GM21825 (cell line): ENCODE results near the gene ABCA5.
"Not testable (repeated sequence)": the region's sequence is repeated elsewhere in the genome, so short reads cannot be mapped to it uniquely, and the experiment has no call there.

Experiments used
- ATAC-seq: cut with Tn5 transposase; IDR thresholded peaks from one replicate; pipeline ENCODE4 v1.9.1; 2021; ENCODE audit warnings: mild to moderate bottlenecking, moderate library complexity; ENCODE audit not compliant: unreplicated experiment

ABCA5 gene

DNA sequence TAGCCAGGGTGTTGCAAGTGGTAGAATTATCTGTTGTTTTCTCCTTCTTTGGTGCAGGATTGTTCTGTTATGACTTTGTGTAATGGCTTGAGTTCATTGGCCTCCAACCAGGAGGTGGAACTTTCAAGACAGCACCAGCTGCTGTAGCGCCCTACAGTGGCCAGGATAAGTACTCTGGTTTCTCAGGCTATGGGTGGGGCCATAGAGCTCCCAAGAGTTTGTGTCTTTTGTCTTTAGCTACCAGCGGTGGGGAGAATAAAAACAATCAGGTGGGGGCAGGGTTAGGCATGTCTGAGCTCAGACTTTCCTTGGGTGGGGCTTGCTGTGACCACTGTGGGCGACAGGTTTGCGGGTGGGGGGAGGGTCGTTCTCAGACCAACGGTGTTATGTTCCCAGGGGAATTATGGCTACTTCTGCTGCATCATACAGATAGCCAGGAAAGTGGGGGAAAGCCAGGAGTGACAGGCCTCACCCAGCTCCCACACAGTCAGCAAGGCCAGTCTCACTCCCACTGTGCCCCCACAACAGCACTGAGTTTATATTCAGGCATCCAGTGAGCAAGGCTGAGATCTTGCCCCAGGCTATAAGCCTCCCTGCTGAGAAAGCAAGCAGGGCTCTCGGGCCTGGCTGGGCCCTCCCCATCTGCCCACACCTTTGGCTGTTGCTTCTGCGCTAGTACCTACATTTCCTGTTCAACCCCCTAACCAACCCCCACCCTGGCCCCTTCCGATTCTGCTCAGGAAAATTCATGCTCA is 113.7 kb downstream of the ABCA5 start:
- no peak for ATAC-seq

GRCh38 chr17:69208640-69209039 is 118.3 kb downstream of the ABCA5 start:
- ATAC-seq: no peak

GRCh38 chr17:69207151-69207550 is 119.8 kb downstream of the ABCA5 start:
- ATAC-seq: no peak

DNA sequence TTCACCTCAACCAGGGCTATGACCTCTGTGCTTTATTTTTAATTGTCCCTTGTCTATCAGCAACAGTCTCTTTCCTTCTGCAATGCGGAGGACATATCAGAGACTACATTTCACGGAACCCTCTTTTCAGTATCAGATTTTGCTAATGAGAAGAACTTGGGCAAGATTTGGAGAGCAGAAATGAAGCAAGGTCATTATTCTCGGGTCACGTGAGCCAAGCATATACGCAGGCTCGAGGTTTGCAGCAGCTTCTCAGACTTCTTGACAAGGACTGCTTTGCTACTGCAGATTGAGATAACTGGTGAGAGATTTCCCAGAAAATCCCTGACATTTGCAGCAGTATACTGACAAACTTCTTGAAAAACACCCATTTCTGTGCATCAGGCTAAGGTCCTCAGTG is 128.7 kb downstream of the ABCA5 start:
- ATAC-seq: no peak

GRCh38 chr17:69196105-69196653 is 130.8 kb downstream of the ABCA5 start:
- not testable (repeated sequence) for ATAC-seq
